Esophagus muscularis mucosa (tissue), 4 donors: ENCODE measurements around the gene LHX2. TPM values are rescaled to one million over a fixed set of nuclear protein-coding genes. Genes with fewer than 3 reads are reported as not detected.

Experiments
- DNase-seq: peaks from one replicate; pipeline ENCODE4 v3.0.0-alpha.2; 2017; ENCODE audit errors: extremely low spot score
- H3K27ac ChIP-seq, 4 donors: fragments of 200-600 bp; sonication (generic); replicated peaks in 1 of 4; 1 replicate in 3 of 4; 2 replicates in 1 of 4; pipeline ENCODE4 v1.5.1; 2016 to 2019; ENCODE audit warnings: mild to moderate bottlenecking in 1 of 4
- H3K27me3 ChIP-seq, 4 donors: fragments of 200-600 bp; sonication (generic); one replicate each; pipeline versions ENCODE4 v1.5.1 to v1.6.0; 2016 to 2019
- H3K36me3 ChIP-seq, 4 donors: fragments of 200-600 bp; sonication (generic); one replicate each; pipeline ENCODE4 v1.5.1; 2016 to 2019
- H3K4me1 ChIP-seq, 4 donors: fragments of 200-600 bp; sonication (generic); one replicate each; pipeline ENCODE4 v1.5.1; 2016 to 2019
- H3K4me3 ChIP-seq, 4 donors: fragments of 200-600 bp; sonication (generic); 1 replicate in 2 of 4; 2 replicates in 2 of 4; pipeline ENCODE4 v1.5.1; 2016 to 2019; ENCODE audit warnings: mild to moderate bottlenecking in 4 of 4, moderate library complexity in 1 of 4
- H3K9me3 ChIP-seq, 4 donors: fragments of 200-600 bp; sonication (generic); 1 replicate in 3 of 4; 2 replicates in 1 of 4; pipeline ENCODE4 v1.5.1; 2016 to 2019
- CTCF ChIP-seq, 3 experiments: fragments of 200-600 bp in 2 of 3; fragments of 450-650 bp in 1 of 3; sonication (generic) in 2 of 3; IDR thresholded peaks; one replicate each; pipeline ENCODE4 v1.5.1; 2017 to 2019; ENCODE audit warnings: antibody characterized with exemption in 3 of 3, mild to moderate bottlenecking in 2 of 3, moderate library complexity in 1 of 3
- EP300 ChIP-seq: sonication (generic); formaldehyde crosslinking; IDR thresholded peaks from one replicate; pipeline ENCODE4 v1.6.1; 2017; ENCODE audit warnings: antibody characterized with exemption
- POLR2A ChIP-seq: fragments of 450-650 bp; IDR thresholded peaks from one replicate; pipeline ENCODE4 v1.6.1; 2017; ENCODE audit warnings: antibody characterized with exemption, moderate library complexity, mild to moderate bottlenecking, low read depth
- POLR2AphosphoS5 ChIP-seq, 2 donors: sonication (generic); formaldehyde crosslinking; IDR thresholded peaks; one replicate each; pipeline ENCODE4 v1.6.1; 2017; ENCODE audit warnings: antibody characterized with exemption in 2 of 2
- WGBS: methylation state at CpG from one replicate; pipeline ENCODE4 v1.1.5; 2018; 5-methylcytosine and 5-hydroxymethylcytosine counted together
- intact Hi-C: fragments of 100-400 bp; cut with DNase I; formaldehyde crosslinking; loops from one replicate; pipeline ENCODE4 v1.15.1; 2023
- total RNA-seq, 4 donors: library from RNA; depleted of rRNA; stranded (reverse); fragments of >200 nt; gene quantifications; one replicate each; pipeline versions ENCODE4 v1.1.0 to v1.2.1, GENCODE V29; 2016

The LHX2 gene
- total RNA-seq, 4 donors from 2014 or later, result not detected

- 3% methylated on average over 23 of the region's 43 CpGs for WGBS
- Histone ChIP-seq H3K36me3 (no peaks in the 10 kb centered on the region), H3K9me3 (no peaks in the 10 kb centered on the region), H3K27me3 (peaks cover 4 to 98% (median 69%) of the 10 kb centered on the region in 4 donors), H3K27ac (no peak overlapping the region), H3K4me1 (peaks cover 6 to 43% (median 38%) of the 10 kb centered on the region in 4 donors), H3K4me3 (peak overlapping the region; percentile 35 to 54 (median 39))
- intact Hi-C loops, result no loop called here
- no peak for DNase-seq
- no peak for TF ChIP-seq CTCF (IDR thresholded peaks at IDR 0.05)
- TF ChIP-seq EP300, result no peak
- no peak for TF ChIP-seq POLR2AphosphoS5 (IDR thresholded peaks at IDR 0.05)
- no peak for TF ChIP-seq POLR2A
These were observed 12.5 kb upstream of the LHX2 start for GRCh38 chr9:123998970-123999621.

GRCh38 chr9:123999661-124000060 is 11.9 kb upstream of the LHX2 start:
- H3K4me3 ChIP-seq, result peak overlapping the region; percentile 26 to 54 (median 34)
- TF ChIP-seq CTCF (IDR thresholded peaks at IDR 0.05), result no peak
- no peak for TF ChIP-seq POLR2AphosphoS5 (IDR thresholded peaks at IDR 0.05)
- no peak for TF ChIP-seq EP300
- no peak for TF ChIP-seq POLR2A
- DNase-seq, result no peak
- no peaks in the 10 kb centered on the region for H3K36me3 ChIP-seq
- H3K4me1 ChIP-seq, result peaks cover 6 to 43% (median 38%) of the 10 kb centered on the region in 4 donors
- intact Hi-C loops, result no loop called here
- H3K27me3 ChIP-seq, result peaks cover 4 to 98% (median 74%) of the 10 kb centered on the region in 4 donors
- H3K27ac ChIP-seq, result no peak overlapping the region
- WGBS, result 0% methylated on average over 3 of the region's 64 CpGs
- H3K9me3 ChIP-seq, result no peaks in the 10 kb centered on the region

- peak overlapping the region; percentile 26 to 54 (median 34) for H3K4me3 ChIP-seq
- WGBS, result 8% methylated on average over 4 of the region's 35 CpGs
- TF ChIP-seq POLR2AphosphoS5 (IDR thresholded peaks at IDR 0.05) (no peak), CTCF (IDR thresholded peaks at IDR 0.05) (no peak), POLR2A (no peak), EP300 (no peak)
- no peaks in the 10 kb centered on the region for H3K9me3 ChIP-seq
- intact Hi-C loops, result no loop called here
- no peak for DNase-seq
- H3K4me1 ChIP-seq, result peaks cover 6 to 43% (median 38%) of the 10 kb centered on the region in 4 donors
- no peak overlapping the region for H3K27ac ChIP-seq
- H3K36me3 ChIP-seq, result no peaks in the 10 kb centered on the region
- H3K27me3 ChIP-seq, result peaks cover 4 to 98% (median 80%) of the 10 kb centered on the region in 4 donors
These were observed 11.3 kb upstream of the LHX2 start for GRCh38 chr9:124000161-124000783.

GRCh38 chr9:124000784-124001457 is 10.6 kb upstream of the LHX2 start:
- H3K4me1 ChIP-seq, result peaks cover 6 to 43% (median 38%) of the 10 kb centered on the region in 4 donors
- H3K9me3 ChIP-seq, result no peaks in the 10 kb centered on the region
- intact Hi-C loops, result no loop called here
- H3K27me3 ChIP-seq, result peaks cover 4 to 98% (median 84%) of the 10 kb centered on the region in 4 donors
- no peak for DNase-seq
- no peaks in the 10 kb centered on the region for H3K36me3 ChIP-seq
- no peak overlapping the region for H3K27ac ChIP-seq
- 3% methylated on average over 13 of the region's 15 CpGs for WGBS
- TF ChIP-seq POLR2AphosphoS5 (IDR thresholded peaks at IDR 0.05), result no peak
- TF ChIP-seq EP300, result no peak
- TF ChIP-seq CTCF (IDR thresholded peaks at IDR 0.05), result no peak
- no peak for TF ChIP-seq POLR2A
- no peak overlapping the region for H3K4me3 ChIP-seq
